ENCODE measurements around the gene FHOD3. TPM values are rescaled to one million over a fixed set of nuclear protein-coding genes. Genes with fewer than 3 reads are reported as not detected.

Gene FHOD3
- total and polyA plus RNA-seq, 9 of the 15 experiments (the other 6 are each of a cell fraction or from before 2014, with no cell fraction given): 0.11 TPM; not detected in 8

GRCh38 chr18:36460854-36461253, 163.3 kb downstream of the FHOD3 start:
- POLR2A ChIA-PET: no interaction called here
- no peaks in the 10 kb centered on the region for H3K9me3 ChIP-seq (replicated peaks; ENCODE audit: control insufficient read depth, insufficient read depth, low read depth, low read length)
- H3K79me2 ChIP-seq (ENCODE audit: control insufficient read depth, insufficient read depth, low read length): no peaks in the 10 kb centered on the region
- H3K9ac ChIP-seq (ENCODE audit: insufficient read depth in 1 of 2, low read depth in 2 of 2, low read length in 2 of 2): no peak overlapping the region
- FAIRE-seq: no peak
- in situ Hi-C loops (cut with MboI) (no loop called here), intact Hi-C loops (cut with micrococcal nuclease) (no loop called here)
- no peak overlapping the region for H2AFZ ChIP-seq (ENCODE audit: low read depth, low read length)
- 0 out of 2 replicates have a peak, but pooled peaks cover 3% of the 10 kb centered on the region for H4K20me1 ChIP-seq (replicated peaks; ENCODE audit: control insufficient read depth, insufficient read depth, low read length)
- H3K27me3 ChIP-seq (ENCODE audit: control insufficient read depth in 2 of 2, insufficient read depth in 2 of 2, low read length in 2 of 2): 0 out of 5 replicates have a peak, but pooled peaks cover 0 to under 1% of the 10 kb centered on the region in 2 experiments
- H3K27ac ChIP-seq (ENCODE audit: extremely low read depth, low read depth, low read length): no peak overlapping the region
- TF ChIP-seq ZNF583 (CRISPR knock-in tag; IDR thresholded peaks at IDR 0.05) (no peak), TRIM24 (IDR thresholded peaks at IDR 0.05) (no peak), ZNF655 (CRISPR knock-in tag; IDR thresholded peaks at IDR 0.05) (no peak), NBN (IDR thresholded peaks at IDR 0.05; ENCODE audit: low read depth) (no peak), FOXA1 (IDR thresholded peaks at IDR 0.05; ENCODE audit: borderline replicate concordance) (no peak), AFF1 (IDR thresholded peaks at IDR 0.05; ENCODE audit: low read depth in 1 of 2, partially characterized antibody in 2 of 2) (no peak), E2F1 (CRISPR knock-in tag; IDR thresholded peaks at IDR 0.05) (no peak), SMARCA4 (IDR thresholded peaks at IDR 0.05) (no peak), TGIF2 (CRISPR knock-in tag; IDR thresholded peaks at IDR 0.05) (no peak), MYC (IDR thresholded peaks at IDR 0.05; ENCODE audit: low read depth, low read length) (no peak), MYC (CRISPR knock-in tag; IDR thresholded peaks at IDR 0.05; ENCODE audit: borderline replicate concordance, low read depth) (no peak)
- H3K4me1 ChIP-seq (replicated peaks in 1 of 2; ENCODE audit: control insufficient read depth in 2 of 2, insufficient read depth in 2 of 2, low read length in 2 of 2): no peaks in the 10 kb centered on the region; a peak in 1 of 5 replicates
- peak; percentile 14; the same call in 2 of the 3 replicates for ATAC-seq
- H3K4me2 ChIP-seq (ENCODE audit: insufficient read depth, low read length): no peak overlapping the region
- H3K9me1 ChIP-seq (ENCODE audit: control insufficient read depth, insufficient read depth, low read length): no peaks in the 10 kb centered on the region
- no peaks in the 10 kb centered on the region for H3K36me3 ChIP-seq (ENCODE audit: control insufficient read depth, insufficient read depth, low read length)
- DNase-seq (ENCODE audit: extremely low read depth in 1 of 4, low spot score in 3 of 4): no peak
- CTCF ChIA-PET (ENCODE audit: low intra/inter-chr PET ratio): no interaction called here
- 0% methylated on average over 3 of the region's 3 CpGs for WGBS (ENCODE audit: insufficient coverage, low coverage, missing lambda C conversion rate)
- BruUV-seq (replicated peaks): no TSS peak
- no peak overlapping the region for H3K4me3 ChIP-seq

All from K562 (cell line).